GM19438 (cell line): Measurements from ENCODE around the gene SSMEM1.
"Not testable (repeated sequence)": the region's sequence is repeated elsewhere in the genome, so short reads cannot be mapped to it uniquely, and the experiment has no call there.

Experiments used
- ATAC-seq: cut with Tn5 transposase; IDR thresholded peaks from one replicate; pipeline ENCODE4 v1.9.1; 2021; ENCODE audit warnings: low read depth; ENCODE audit not compliant: unreplicated experiment

The SSMEM1 gene, protein sequence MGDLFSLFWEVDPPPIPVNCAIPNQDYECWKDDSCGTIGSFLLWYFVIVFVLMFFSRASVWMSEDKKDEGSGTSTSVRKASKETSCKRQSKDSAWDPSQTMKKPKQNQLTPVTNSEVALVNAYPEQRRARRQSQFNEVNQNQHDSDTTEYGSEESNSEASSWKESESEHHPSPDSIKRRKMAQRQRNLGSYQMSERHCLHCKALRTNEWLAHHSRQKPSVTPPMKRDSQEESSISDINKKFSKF

GRCh38 chr7:130207642-130208041 lies at the start of gene SSMEM1:
Gene SSMEM1 (plus strand): TSS chr7:130207860. CDS start chr7:130207911, 51 bp downstream.
- ATAC-seq = no peak

DNA sequence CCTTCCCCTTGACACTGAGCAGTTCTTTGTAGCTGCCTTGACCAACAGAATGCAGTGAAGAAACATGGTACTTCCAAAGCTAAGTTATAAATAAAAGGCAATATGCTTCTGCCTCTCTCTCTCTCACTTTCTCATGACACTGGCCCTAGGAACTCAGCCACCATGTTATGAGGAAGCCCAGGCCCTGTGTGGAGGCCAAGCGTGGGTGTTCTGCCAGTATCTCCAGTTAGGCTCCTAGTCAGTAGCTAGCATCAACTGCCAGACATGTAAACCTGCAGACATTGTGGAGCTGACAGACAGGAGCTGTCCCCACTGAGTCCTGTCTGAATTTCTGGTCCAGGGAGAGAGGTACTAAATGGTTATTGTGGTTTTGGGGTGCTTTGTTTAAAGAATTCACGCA lies 47.6 kb upstream of the SSMEM1 start:
- ATAC-seq = no peak

GRCh38 chr7:130160455-130160854 lies 47.2 kb upstream of the SSMEM1 start:
- no peak for ATAC-seq

DNA sequence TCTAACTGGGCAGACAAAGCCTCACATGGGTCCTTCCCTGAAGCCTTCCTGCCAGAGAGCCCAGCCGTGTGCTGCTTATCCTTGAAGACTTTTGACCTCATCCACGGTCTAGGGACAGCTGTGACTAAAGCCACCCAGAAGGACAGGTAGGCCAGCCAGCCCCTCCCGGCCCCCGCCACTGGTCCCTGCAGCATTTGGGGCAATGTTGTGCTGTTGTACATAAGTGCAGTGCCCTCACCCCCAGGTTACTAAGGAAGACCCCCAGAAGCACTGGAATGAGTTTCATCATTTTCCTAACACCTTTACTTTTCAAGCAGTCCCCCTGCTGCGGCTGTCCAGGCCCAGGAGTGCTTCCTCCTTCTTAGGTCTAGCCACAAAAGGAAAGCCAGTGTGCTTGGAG lies 45.5 kb upstream of the SSMEM1 start:
- ATAC-seq = no peak

GRCh38 chr7:130174237-130174959 lies 33.3 kb upstream of the SSMEM1 start:
- no peak for ATAC-seq

DNA sequence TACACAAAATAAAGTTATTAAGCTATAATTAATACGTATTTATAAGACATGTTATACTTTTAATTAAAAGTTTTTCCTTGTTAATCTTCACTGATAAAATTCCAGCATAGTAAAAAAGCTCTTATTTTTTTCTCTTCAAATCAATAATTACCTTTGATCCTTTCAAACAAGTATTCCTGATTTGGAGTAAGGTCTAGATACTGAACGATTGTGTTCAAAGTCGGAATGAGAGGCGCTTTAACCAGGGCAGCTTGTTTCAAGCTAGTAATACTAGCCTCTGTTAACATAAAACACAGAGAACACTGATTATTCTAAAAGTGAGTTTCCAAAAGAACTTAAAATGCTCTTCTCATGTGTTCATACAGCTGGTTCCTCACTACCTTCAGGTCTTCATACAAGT lies 29.4 kb upstream of the SSMEM1 start:
- no peak for ATAC-seq

GRCh38 chr7:130179631-130180030 lies 28.0 kb upstream of the SSMEM1 start:
- no peak for ATAC-seq

GRCh38 chr7:130180571-130181262 lies 26.9 kb upstream of the SSMEM1 start:
- ATAC-seq = no peak

- no peak for ATAC-seq
Measured at GRCh38 chr7:130181263-130181605, 26.4 kb upstream of the SSMEM1 start.

GRCh38 chr7:130182990-130183389 lies 24.7 kb upstream of the SSMEM1 start:
- ATAC-seq = peak; percentile 74

GRCh38 chr7:130184349-130184748 lies 23.3 kb upstream of the SSMEM1 start:
- ATAC-seq = not testable (repeated sequence)

- ATAC-seq = no peak
Measured at GRCh38 chr7:130187360-130187759, 20.3 kb upstream of the SSMEM1 start.

- ATAC-seq = no peak
Measured at GRCh38 chr7:130189343-130189742, 18.3 kb upstream of the SSMEM1 start.

- ATAC-seq = no peak
Measured at GRCh38 chr7:130191791-130192190, 15.9 kb upstream of the SSMEM1 start.

- no peak for ATAC-seq
Measured at GRCh38 chr7:130195396-130195795, 12.3 kb upstream of the SSMEM1 start.

DNA sequence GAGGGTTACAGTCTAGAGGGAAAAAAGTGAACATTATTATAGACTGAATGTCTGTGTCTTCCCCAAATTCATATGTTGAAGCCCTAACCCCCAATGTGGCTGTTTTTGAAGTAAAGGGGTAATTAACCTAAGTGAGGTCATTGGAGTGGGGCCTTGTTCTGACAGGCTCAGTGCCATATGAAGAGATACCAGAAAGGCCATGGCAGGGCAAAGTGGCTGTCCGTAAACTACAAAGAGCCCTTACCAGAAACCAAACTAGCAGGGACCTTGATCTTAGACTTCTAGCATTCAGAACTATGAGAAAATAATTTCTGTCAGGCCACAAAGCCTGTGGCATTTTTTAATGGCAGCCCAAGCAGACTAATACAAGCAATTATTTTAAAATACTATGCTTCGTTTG lies 11.2 kb upstream of the SSMEM1 start:
- ATAC-seq = no peak

DNA sequence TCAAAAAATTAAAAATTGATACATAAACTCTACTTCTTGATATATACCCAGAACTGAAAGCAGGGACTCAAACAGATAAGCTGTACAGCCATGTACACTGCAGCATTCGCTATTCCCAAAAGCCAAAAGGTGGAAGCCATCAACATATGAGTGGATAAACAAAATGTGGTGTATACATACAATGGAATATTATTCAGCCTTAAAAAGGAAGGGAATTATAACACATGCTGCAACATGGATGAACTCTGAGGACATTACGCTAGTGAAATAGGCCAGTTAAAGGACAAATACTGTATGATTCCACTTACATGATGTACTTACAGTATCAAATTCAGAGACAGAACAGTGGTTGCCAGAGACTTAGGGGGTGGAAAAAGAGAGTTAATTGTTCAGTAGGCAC lies 10.6 kb upstream of the SSMEM1 start:
- ATAC-seq = no peak

GRCh38 chr7:130201796-130202195 lies 5.9 kb upstream of the SSMEM1 start:
- no peak for ATAC-seq

DNA sequence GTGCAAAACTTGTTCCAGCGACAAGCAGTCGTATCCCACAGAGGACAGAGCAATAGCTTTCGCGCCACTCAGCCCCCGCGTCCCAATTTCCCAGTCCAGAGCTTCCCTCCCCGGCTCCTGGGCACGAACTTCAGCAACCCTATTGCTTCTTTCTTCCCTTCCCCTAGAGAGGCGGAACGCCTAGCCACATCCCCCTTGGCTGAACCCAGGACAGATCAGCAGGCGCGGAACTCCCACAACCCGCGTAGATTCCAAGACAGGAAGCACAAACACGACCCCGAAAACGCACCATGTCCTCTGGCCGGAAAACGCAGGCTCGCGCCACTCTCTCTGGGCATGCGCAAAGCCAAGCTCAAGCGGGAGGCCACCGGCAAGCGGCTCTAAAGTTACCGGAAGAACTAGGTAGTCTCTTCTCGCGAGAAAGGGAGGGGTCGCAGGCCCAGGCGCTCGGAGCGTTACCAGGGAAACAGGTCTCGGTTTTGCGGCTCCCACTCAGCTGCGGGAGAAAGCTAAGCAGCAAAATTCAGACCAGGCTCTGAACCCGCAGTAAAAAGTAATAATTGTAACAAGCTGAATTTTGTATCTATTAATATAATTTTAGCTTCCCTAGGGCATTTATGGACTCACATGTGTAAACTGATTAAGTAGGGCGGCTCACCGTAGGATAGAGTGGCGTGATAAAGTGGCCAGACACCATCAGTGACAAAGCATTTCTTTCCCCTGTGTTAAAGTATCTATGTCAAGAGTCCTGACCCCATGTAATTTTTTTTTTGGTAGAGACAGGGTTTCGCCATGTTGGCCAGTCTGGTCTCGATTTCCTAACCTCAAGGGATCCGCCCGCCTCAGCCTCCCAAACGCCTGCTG lies 2.3 kb upstream of the SSMEM1 start, which contains the start of gene TMEM209:
Gene TMEM209 (minus strand): TSS at position 323 of the 864 bp plus-strand sequence. CDS start 31 bp downstream, at position 292.
- peak; percentile 96 for ATAC-seq

DNA sequence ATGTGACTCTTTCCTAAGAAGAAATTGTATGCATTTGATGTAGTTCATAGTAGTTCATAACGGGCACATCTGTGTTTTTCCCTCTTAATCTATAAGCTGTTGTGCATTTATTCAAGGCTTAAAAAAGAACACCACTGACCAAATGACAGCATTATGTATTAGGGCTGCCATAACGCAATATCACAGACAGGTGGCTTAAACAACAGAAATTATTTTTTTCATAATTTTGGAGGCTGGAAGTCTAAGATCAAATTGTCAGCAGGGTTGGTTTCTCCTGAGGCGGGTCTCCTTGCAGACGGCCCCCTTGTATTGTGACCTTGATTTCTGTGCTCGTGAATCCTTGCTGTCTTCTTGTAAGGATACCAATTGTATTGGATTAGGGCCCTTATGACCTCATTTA lies 627 bp upstream of the SSMEM1 start:
- no peak for ATAC-seq

- ATAC-seq = no peak
Measured at GRCh38 chr7:130208516-130208915, 856 bp downstream of the SSMEM1 start.
